OCI-LY3 (cell line): Measurements from ENCODE around the gene ESR1.

Experiments used
- CTCF ChIP-seq: fragments of 200-600, 300-600 bp; sonication (generic); IDR thresholded peaks from 2 replicates; pipeline ENCODE4 v1.5.1; 2014; ENCODE audit warnings: antibody characterized with exemption, low read length, low read depth
- EZH2phosphoT487 ChIP-seq: fragments of 200-600 bp; shearing (Covaris generic); IDR thresholded peaks from 2 replicates; pipeline ENCODE4 v1.6.1; 2018; ENCODE audit warnings: antibody characterized with exemption, mixed run types, low read depth

- TF ChIP-seq CTCF (no peak), EZH2phosphoT487 (no peak)
These were observed 70.0 kb downstream of the ESR1 start for GRCh38 chr6:151877458-151877857.
